Measurements from ENCODE around the gene CSNK2A1. TPM values are rescaled to one million over a fixed set of nuclear protein-coding genes. Genes with fewer than 3 reads are reported as not detected.
"Not testable (repeated sequence)": the region's sequence is repeated elsewhere in the genome, so short reads cannot be mapped to it uniquely, and the experiment has no call there.

Gene CSNK2A1
- total RNA-seq, 1 experiment from 2014 or later, result 110 TPM

DNA sequence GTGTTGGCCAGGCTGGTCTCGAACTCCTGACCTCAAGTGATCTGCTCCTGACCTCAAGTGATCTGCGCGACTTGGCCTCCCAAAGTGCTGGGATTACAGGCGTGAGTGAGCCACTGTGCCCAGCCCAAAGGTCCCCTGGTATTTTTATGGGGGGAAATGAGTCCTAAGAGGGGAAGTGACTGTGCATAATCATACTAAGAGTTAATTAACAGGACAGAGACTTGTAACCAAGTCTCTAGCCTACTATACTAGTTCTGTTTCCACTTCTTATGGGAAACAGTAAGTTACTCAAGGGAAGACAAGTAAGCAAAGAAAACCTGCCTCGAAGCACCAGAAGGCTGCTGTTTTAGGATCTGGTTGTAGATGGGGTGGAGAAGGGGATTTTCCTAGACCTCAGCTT, 38.6 kb upstream of the CSNK2A1 start:
- peak overlapping the region; percentile 55 for H3K27ac Mint-ChIP-seq (ENCODE audit: unreplicated experiment)
- DNase-seq, result no peak
- CTCF ChIA-PET, result no interaction called here
- TF ChIP-seq, protein P1, sequence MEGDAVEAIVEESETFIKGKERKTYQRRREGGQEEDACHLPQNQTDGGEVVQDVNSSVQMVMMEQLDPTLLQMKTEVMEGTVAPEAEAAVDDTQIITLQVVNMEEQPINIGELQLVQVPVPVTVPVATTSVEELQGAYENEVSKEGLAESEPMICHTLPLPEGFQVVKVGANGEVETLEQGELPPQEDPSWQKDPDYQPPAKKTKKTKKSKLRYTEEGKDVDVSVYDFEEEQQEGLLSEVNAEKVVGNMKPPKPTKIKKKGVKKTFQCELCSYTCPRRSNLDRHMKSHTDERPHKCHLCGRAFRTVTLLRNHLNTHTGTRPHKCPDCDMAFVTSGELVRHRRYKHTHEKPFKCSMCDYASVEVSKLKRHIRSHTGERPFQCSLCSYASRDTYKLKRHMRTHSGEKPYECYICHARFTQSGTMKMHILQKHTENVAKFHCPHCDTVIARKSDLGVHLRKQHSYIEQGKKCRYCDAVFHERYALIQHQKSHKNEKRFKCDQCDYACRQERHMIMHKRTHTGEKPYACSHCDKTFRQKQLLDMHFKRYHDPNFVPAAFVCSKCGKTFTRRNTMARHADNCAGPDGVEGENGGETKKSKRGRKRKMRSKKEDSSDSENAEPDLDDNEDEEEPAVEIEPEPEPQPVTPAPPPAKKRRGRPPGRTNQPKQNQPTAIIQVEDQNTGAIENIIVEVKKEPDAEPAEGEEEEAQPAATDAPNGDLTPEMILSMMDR (IDR thresholded peaks at IDR 0.05; ENCODE audit: unreplicated experiment), result no peak
- no peaks in the 10 kb centered on the region for H3K9me3 Mint-ChIP-seq (ENCODE audit: low read depth, unreplicated experiment)
- BruUV-seq (replicated peaks), result no TSS peak
- no peak overlapping the region for H3K4me3 Mint-ChIP-seq (ENCODE audit: low read depth, unreplicated experiment)
- H3K36me3 Mint-ChIP-seq (ENCODE audit: insufficient read depth, unreplicated experiment), result no peaks in the 10 kb centered on the region
- H3K27me3 Mint-ChIP-seq (ENCODE audit: unreplicated experiment), result no peaks in the 10 kb centered on the region
- H3K4me1 Mint-ChIP-seq (ENCODE audit: low read depth, unreplicated experiment), result no peaks in the 10 kb centered on the region
- intact Hi-C loops (cut with micrococcal nuclease; ENCODE audit: unreplicated experiment), result no loop called here

DNA sequence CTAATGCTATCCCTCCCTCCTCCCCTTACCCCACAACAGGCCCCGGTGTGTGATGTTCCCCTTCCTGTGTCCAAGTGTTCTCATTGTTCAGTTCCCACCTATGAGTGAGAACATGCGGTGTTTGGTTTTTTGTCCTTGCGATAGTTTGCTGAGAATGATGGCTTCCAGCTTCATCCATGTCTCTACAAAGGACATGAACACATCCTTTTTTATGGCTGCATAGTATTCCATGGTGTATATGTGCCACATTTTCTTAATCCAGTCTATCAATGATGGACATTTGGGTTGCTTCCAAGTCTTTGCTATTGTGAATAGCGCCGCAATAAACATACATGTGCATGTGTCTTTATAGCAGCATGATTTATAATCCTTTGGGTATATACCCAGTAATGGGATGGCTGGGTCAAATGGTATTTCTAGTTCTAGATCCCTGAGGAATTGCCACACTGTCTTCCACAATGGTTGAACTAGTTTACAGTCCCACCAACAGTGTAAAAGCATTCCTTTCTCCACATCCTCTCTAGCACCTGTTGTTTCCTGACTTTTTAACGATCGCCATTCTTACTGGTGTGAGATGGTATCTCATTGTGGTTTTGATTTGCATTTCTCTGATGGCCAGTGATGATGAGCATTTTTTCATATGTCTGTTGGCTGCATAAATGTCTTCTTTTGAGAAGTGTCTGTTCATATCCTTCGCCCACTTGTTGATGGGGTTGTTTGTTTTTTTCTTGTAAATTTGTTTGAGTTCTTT, 35.5 kb upstream of the CSNK2A1 start:
- H3K4me3 Mint-ChIP-seq (ENCODE audit: low read depth, unreplicated experiment); H3K4me1 Mint-ChIP-seq (ENCODE audit: low read depth, unreplicated experiment); DNase-seq; H3K36me3 Mint-ChIP-seq (ENCODE audit: insufficient read depth, unreplicated experiment); CTCF ChIA-PET; H3K9me3 Mint-ChIP-seq (ENCODE audit: low read depth, unreplicated experiment); BruUV-seq (replicated peaks); H3K27ac Mint-ChIP-seq (ENCODE audit: unreplicated experiment); intact Hi-C loops (cut with micrococcal nuclease; ENCODE audit: unreplicated experiment); H3K27me3 Mint-ChIP-seq (ENCODE audit: unreplicated experiment): not testable (repeated sequence)

DNA sequence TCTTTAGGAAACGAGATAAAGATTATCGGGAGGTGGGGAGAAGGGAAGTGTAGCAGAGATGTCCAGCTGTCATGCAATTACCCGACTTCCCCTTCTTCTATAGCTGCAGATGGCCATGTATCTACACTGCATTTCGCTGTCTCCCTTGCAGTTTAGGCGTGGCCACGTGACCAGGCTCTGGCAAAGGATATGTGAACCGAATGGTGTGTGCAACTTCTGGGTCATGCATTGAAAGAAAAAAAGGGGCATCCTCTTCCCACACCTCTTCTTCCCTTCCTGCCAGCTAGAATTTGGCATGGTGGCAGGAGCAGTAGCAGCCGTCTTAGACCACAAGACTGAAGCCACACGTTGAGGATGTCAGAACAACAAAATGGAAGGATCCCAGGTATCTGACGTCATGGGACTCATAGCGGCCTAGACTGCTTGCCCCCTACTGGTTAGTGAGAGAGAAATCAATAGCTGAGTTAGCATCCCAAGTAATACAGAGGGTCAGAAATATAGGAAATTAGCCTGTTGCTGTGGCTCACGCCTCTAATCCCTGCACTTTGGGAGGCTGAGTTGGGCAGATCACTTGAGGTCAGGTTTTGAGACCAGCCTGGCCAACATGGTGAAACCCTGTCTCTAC, 33.7 kb upstream of the CSNK2A1 start:
- Mint-ChIP-seq H3K27ac (ENCODE audit: unreplicated experiment) (no peak overlapping the region), H3K36me3 (ENCODE audit: insufficient read depth, unreplicated experiment) (no peaks in the 10 kb centered on the region), H3K27me3 (ENCODE audit: unreplicated experiment) (peaks cover 23% of the 10 kb centered on the region), H3K4me1 (ENCODE audit: low read depth, unreplicated experiment) (peaks cover 12% of the 10 kb centered on the region), H3K4me3 (ENCODE audit: low read depth, unreplicated experiment) (no peak overlapping the region), H3K9me3 (ENCODE audit: low read depth, unreplicated experiment) (no peaks in the 10 kb centered on the region)
- TF ChIP-seq, protein P1 (IDR thresholded peaks at IDR 0.05; ENCODE audit: unreplicated experiment), result peak; percentile 30
- intact Hi-C loops (cut with micrococcal nuclease; ENCODE audit: unreplicated experiment), result no loop called here
- no TSS peak for BruUV-seq (replicated peaks)
- DNase-seq, result no peak
- CTCF ChIA-PET, result interaction anchor here (0.6 to 1.0 kb wide), 2 partner anchors 9 to 68 kb away, joined by 3 read pairs; no protein-coding TSS in a partner anchor

DNA sequence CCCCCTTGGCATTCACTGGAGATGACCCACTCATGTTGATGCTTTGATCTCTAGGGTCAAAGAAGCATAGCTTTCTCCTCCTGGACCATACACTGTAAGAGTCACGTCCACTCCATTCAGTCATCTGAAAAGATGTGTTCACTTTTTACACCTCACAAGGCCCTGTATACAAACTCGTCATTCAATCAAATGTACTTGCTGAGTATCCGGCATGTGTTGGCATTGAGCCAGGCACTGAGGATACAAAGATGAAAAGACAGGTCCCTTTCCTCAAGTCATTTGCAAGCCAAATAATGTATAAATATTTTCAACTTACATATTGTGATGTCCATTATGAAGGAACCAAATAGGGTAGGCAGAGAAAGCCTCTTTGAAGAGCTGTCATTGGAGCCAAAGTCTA, 32.6 kb upstream of the CSNK2A1 start:
- H3K4me1 Mint-ChIP-seq (ENCODE audit: low read depth, unreplicated experiment), result peaks cover 20% of the 10 kb centered on the region
- intact Hi-C loops (cut with micrococcal nuclease; ENCODE audit: unreplicated experiment), result no loop called here
- H3K27ac Mint-ChIP-seq (ENCODE audit: unreplicated experiment), result no peak overlapping the region
- H3K36me3 Mint-ChIP-seq (ENCODE audit: insufficient read depth, unreplicated experiment), result no peaks in the 10 kb centered on the region
- TF ChIP-seq, protein P1 (IDR thresholded peaks at IDR 0.05; ENCODE audit: unreplicated experiment), result no peak
- CTCF ChIA-PET, result no interaction called here
- DNase-seq, result no peak
- peaks cover 33% of the 10 kb centered on the region for H3K27me3 Mint-ChIP-seq (ENCODE audit: unreplicated experiment)
- H3K9me3 Mint-ChIP-seq (ENCODE audit: low read depth, unreplicated experiment), result no peaks in the 10 kb centered on the region
- H3K4me3 Mint-ChIP-seq (ENCODE audit: low read depth, unreplicated experiment), result no peak overlapping the region
- no TSS peak for BruUV-seq (replicated peaks)

DNA sequence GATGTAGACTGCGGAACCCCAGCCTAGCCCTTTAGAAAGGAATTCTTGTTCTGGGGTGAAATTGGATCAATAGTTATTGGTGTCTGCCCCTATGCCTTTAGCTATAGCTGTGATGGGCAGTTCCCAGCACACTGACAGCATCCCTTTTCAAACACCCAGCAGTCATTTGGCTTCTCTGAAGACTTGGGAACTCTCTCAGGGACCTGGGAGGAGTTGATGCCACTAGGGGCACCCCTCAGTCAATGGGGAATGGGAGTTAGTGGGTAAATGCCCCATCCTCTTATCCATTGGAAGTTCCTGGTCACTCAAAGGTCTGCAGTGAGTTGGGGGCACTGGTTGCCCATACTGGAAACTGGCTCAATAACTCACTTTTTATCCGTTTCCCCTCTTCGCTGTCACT, 31.6 kb upstream of the CSNK2A1 start:
- no peaks in the 10 kb centered on the region for H3K9me3 Mint-ChIP-seq (ENCODE audit: low read depth, unreplicated experiment)
- no TSS peak for BruUV-seq (replicated peaks)
- CTCF ChIA-PET, result no interaction called here
- TF ChIP-seq, protein P1 (IDR thresholded peaks at IDR 0.05; ENCODE audit: unreplicated experiment), result no peak
- H3K36me3 Mint-ChIP-seq (ENCODE audit: insufficient read depth, unreplicated experiment), result no peaks in the 10 kb centered on the region
- intact Hi-C loops (cut with micrococcal nuclease; ENCODE audit: unreplicated experiment), result no loop called here
- H3K27ac Mint-ChIP-seq (ENCODE audit: unreplicated experiment), result no peak overlapping the region
- H3K27me3 Mint-ChIP-seq (ENCODE audit: unreplicated experiment), result peaks cover 33% of the 10 kb centered on the region
- H3K4me1 Mint-ChIP-seq (ENCODE audit: low read depth, unreplicated experiment), result peaks cover 20% of the 10 kb centered on the region
- no peak overlapping the region for H3K4me3 Mint-ChIP-seq (ENCODE audit: low read depth, unreplicated experiment)
- DNase-seq, result no peak

Data from Calu3 (cell line).